Stimulated activated naive CD4-positive, alpha-beta T cell treated with Interleukin-2 at 50 U/mL for 16 hours (primary cell): ENCODE measurements around the gene CALCOCO1.
"Not testable (repeated sequence)": the region's sequence is repeated elsewhere in the genome, so short reads cannot be mapped to it uniquely, and the experiment has no call there.

Experiments
- DNase-seq: peaks from one replicate; lab custom pipeline; 2025; lab: John Stamatoyannopoulos, UW

The CALCOCO1 gene

DNA sequence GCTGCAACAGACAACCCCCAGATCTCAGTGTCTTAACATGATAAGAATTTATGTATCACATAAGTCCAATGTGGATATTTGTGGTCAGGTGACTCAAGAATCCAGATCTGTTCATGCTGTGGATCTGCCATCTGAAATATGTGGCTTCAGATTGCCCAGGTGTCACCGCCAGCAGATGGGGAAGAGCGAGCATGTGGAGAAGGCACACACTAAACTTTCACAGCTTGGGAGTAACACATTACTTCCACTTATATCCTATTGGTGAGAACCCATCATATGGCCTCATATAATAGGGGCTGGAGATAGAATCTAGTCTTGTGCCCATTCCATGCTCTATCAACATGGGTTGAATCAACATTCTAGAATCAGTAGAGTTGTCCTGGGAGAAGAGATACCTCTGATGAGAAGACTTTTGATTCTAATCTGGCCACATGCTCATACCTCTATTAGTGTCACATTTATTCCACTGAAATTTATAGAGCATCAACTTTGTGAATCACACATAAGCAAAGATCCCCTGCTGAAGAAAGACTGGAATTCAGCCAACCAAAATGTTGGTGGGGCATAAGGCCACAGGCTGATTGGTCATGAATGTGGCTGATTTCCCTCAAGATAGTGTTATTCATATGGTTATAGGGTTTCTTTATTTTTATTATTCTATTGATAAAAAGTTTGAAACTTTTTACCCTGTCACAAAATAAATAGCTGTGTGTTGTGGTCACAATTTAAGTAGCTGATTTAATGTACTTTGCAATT is 6.0 kb upstream of the CALCOCO1 start:
- DNase-seq: no peak

DNA sequence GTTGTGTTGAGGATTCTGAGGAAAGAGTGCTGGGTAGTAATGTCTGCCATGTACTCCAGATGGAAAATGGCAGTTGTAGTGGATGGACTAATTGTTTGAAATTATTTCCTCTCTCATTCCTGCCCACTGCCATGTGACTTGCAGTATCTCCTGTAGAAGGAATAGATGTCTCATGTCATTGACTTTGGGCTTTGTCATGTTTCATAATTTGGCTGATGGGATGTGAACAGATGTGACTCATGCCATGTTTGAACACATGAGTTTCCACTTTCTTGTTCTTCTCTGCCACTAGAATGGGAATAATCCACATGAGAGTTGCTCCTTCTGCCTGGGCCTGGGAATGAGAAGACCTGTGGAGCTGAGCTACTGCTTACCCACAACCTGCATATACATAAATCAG is 2.4 kb upstream of the CALCOCO1 start:
- no peak for DNase-seq

GRCh38 chr12:53728206-53728605 is 954 bp upstream of the CALCOCO1 start:
- no peak for DNase-seq

DNA sequence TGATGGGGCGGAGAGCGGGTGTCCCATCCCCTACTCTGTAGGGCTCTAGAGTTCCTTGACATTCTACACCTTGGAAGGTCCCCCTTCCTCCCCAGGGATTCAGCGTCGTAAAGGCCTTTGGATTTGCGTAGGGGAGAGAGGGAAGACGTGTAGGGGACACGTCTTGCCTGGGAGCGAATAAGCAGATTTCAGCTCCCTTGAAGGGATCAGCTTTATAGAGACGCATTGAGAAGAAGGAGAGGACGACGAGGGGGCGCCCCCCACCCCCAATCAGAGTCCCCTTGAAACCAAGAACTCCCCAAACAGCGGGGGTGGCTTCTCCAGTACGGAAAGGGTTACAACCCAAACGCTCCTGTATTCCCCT is 324 bp downstream of the CALCOCO1 start:
- no peak for DNase-seq

- no peak for DNase-seq
These were observed 911 bp downstream of the CALCOCO1 start for GRCh38 chr12:53726341-53726740.

DNA sequence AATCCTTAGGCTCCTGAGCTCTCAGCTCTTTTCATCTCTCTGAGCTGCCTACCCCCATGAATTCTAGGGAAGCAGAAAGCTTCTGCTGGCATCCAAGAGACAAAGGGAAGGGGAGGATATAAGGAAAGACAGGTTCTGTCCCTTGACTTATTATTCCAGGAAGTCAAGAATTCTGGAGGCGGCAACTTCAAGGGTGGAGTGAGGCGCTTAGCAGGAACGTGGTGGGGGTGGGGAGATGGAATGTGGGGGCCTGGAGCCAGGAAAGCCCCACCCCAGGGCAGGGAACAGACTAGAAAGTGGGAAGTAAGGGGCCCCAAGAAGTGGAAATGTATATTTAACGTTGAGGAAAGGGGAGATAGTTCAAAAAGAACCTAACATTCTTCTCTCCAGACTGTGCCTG is 1.4 kb downstream of the CALCOCO1 start:
- no peak for DNase-seq

DNA sequence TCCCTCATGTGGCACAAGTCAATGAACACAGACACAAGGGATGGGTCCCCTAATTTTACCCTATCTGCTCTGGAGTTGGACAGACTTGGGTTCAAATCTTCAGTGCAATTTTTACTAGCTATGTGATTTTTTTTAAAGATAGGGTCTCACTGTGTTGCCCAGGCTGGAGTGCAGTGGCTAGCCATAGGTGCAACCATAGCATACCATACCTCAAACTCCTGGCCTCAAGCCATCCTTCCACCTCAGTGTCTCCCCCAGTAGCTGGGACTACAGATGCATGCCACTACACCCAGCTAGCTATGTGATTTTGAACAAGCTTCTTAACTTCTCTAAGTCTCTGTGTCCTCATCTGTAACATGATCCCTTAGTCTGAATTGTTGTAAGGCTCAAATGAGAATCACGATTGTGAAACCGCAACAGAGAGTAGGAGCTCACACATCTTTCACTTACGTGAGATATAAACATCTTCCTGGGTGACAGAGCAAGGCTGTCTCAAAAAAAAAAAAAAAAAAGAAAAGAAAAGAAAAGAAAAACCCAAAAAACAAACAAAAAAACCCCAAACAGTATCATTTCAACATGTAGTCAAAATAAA is 4.7 kb downstream of the CALCOCO1 start:
- no peak for DNase-seq

GRCh38 chr12:53720946-53721345 is 6.3 kb downstream of the CALCOCO1 start:
- no peak for DNase-seq

GRCh38 chr12:53719649-53720048 is 7.6 kb downstream of the CALCOCO1 start:
- no peak for DNase-seq

DNA sequence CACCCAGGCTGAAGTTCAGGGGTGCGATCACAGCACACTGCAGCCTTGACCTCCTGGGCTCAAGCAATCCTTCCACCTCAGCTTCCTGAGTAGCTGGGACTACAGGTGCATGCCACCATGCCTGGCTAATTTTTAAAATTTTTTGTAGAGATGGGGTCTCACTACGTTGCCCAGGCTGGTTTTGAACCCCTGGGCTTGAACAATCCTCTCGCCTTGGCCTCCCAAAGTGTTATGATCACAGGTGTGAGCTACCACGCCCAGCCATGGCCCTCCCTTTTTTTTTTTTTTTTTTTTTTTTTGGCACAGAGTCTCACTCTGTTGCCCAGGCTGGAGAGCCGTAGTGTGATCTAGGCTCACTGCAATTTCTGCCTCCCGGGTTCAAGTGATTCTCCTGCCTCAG is 8.7 kb downstream of the CALCOCO1 start:
- DNase-seq: not testable (repeated sequence)

- no peak for DNase-seq
These were observed 9.9 kb downstream of the CALCOCO1 start for GRCh38 chr12:53717319-53717718.

- DNase-seq: no peak
These were observed 13.2 kb downstream of the CALCOCO1 start for GRCh38 chr12:53714004-53714403.

DNA sequence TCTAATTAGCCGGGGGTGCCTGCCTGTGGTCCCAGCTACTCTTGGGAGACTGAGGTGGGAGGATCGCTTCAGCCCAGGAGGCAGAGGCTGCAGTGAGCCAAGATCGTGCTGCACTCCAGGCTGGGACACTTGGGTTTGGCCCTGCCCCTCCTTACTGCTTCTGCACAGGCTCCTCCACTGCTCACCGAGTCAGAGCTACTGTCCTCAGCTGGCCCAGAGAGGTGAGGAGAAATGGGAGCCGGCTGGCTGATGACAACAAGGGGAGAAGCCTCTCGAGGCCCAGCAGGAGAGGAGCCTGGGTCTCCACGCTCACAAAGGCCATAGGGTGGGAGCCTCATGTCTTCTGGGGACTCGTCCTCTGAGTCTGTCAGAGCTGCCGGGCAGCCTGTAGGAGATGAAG is 13.7 kb downstream of the CALCOCO1 start:
- DNase-seq: no peak

- no peak for DNase-seq
These were observed 15.1 kb downstream of the CALCOCO1 start for GRCh38 chr12:53712059-53712643.

DNA sequence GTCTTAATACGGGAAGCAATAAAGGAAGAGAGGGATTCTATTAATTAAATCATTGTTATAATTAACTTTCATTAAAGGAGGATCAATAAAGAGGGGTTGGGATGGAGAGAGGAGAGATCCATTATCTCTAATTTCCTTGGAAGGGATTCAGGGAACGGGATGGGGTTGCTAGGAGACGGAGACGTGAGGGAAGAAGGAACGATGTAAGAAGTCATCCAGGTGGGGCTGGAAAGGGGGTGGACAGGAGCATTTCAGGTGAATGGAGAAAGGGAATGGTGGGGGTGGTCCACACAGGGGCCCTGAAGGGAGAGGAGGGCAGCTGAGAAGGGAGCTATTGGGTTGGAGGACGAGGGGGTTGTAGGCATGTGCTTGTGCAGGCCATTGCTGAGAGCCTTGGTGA is 17.2 kb downstream of the CALCOCO1 start:
- no peak for DNase-seq

DNA sequence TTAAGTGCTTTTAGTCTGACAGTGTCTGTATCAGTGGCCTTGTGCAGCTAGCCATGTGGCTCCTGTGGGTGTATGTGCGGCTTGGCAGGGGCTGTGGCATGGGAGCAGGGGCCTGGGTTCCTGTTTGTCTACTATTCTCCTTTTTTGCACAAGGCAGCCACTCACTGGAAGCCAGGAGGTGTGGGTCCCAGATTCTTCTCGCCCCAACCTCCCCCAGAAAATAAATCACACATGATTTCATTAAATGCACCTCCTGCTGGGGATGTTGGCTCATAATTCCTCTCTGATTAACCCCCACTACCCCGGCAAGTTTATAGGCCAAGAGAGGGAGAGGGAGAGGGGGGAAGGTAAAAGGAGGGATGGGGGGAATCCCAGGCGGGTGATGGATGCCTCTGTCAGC is 17.6 kb downstream of the CALCOCO1 start:
- no peak for DNase-seq

GRCh38 chr12:53706080-53706479 is 21.2 kb downstream of the CALCOCO1 start:
- DNase-seq: no peak

- DNase-seq: no peak
These were observed 23.5 kb downstream of the CALCOCO1 start for GRCh38 chr12:53703756-53704155.

- DNase-seq: peak; percentile 65
These were observed 25.6 kb downstream of the CALCOCO1 start for GRCh38 chr12:53701518-53702264.

GRCh38 chr12:53700567-53700966 is 26.7 kb downstream of the CALCOCO1 start:
- DNase-seq: no peak

DNA sequence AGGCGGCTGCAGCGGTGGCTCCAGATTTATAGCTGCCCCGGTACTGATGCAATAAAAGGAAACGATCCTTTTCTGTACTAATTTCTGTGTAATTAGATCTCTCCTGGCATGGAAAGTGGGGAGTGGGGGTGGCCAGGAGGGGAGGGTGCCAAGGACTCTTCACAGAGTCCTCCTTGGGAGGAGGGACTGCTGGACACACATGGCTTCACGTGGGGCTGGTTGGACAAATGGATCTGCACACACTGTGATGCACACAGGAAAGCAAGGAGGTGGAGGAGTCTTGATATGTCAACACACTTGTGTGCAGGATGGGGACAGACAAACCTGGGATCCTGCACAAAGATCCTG is 27.6 kb downstream of the CALCOCO1 start:
- no peak for DNase-seq

GRCh38 chr12:53698948-53699677 is 28.1 kb downstream of the CALCOCO1 start:
- DNase-seq: no peak
